ENCODE data around the gene UBL4A.

- TF ChIP-seq SMC3 (IDR thresholded peaks at IDR 0.05; ENCODE audit: low read depth, low read length) (no peak), CHD2 (IDR thresholded peaks at IDR 0.05; ENCODE audit: low read length, partially characterized antibody) (no peak), CTCF (IDR thresholded peaks at IDR 0.05) (no peak), NRF1 (IDR thresholded peaks at IDR 0.05; ENCODE audit: low read depth, low read length) (no peak), JUND (IDR thresholded peaks at IDR 0.05) (no peak), EP300 (IDR thresholded peaks at IDR 0.05; ENCODE audit: borderline replicate concordance in 1 of 2, low read depth in 1 of 2, low read length in 1 of 2) (no peak), SIN3A (IDR thresholded peaks at IDR 0.05; ENCODE audit: borderline replicate concordance, low read depth, low read length) (no peak), PBX3 (IDR thresholded peaks at IDR 0.05) (no peak), POLR2AphosphoS5 (IDR thresholded peaks at IDR 0.05; ENCODE audit: low read depth, low read length) (no peak), FOXJ3 (CRISPR knock-in tag; IDR thresholded peaks at IDR 0.05) (no peak), FOXM1 (IDR thresholded peaks at IDR 0.05; ENCODE audit: low read depth) (no peak), MAX (IDR thresholded peaks at IDR 0.05; ENCODE audit: low read depth) (no peak), RAD21 (IDR thresholded peaks at IDR 0.05; ENCODE audit: low read length) (no peak)
Measured at GRCh38 chrX:154482786-154483185, 3.6 kb downstream of the UBL4A start.
